Stimulated activated CD4-positive, alpha-beta T cell treated with anti-CD3 and anti-CD28 coated beads, Interleukin-4, amount 100 ng/mL, for 1 hour (primary cell): Measurements from ENCODE around the gene GRAMD2B.
"Not testable (repeated sequence)": the region's sequence is repeated elsewhere in the genome, so short reads cannot be mapped to it uniquely, and the experiment has no call there.

Experiments
- DNase-seq: peaks from one replicate; pipeline ENCODE4 v3.0.0-alpha.2; 2020

The GRAMD2B gene

GRCh38 chr5:126452477-126452876, 29.3 kb downstream of the GRAMD2B start:
- DNase-seq: no peak

GRCh38 chr5:126454081-126454480, 30.9 kb downstream of the GRAMD2B start:
- no peak for DNase-seq

GRCh38 chr5:126454535-126454934, 31.3 kb downstream of the GRAMD2B start:
- DNase-seq: no peak

GRCh38 chr5:126455264-126455663, 32.1 kb downstream of the GRAMD2B start:
- DNase-seq: no peak

- no peak for DNase-seq
Observed at GRCh38 chr5:126455728-126456127, 32.5 kb downstream of the GRAMD2B start.

GRCh38 chr5:126456217-126456820, 33.1 kb downstream of the GRAMD2B start:
- DNase-seq: no peak

GRCh38 chr5:126460459-126460858, 37.2 kb downstream of the GRAMD2B start:
- no peak for DNase-seq

- no peak for DNase-seq
Observed at GRCh38 chr5:126460977-126461376, 37.8 kb downstream of the GRAMD2B start.

DNA sequence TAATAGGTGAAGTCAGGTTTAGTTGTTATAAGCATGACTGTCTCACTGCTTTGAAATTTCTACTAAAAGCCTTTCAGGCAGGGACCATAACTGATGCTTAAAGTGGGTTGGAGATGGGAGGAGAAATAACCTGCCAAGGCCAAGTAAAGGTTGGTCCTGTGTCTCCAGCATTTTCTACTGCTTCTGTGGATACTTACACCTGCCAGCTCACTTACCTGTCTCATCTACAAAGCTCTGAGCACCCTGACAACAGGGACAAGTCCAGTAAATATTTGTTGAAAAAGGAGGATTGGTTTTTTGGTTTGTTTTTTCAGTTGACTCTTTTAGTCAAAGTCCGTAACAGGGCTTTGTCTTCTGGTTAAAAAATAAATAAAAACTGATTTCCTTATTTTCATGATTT, 38.6 kb downstream of the GRAMD2B start:
- no peak for DNase-seq

GRCh38 chr5:126462239-126463014, 39.2 kb downstream of the GRAMD2B start:
- DNase-seq: no peak

DNA sequence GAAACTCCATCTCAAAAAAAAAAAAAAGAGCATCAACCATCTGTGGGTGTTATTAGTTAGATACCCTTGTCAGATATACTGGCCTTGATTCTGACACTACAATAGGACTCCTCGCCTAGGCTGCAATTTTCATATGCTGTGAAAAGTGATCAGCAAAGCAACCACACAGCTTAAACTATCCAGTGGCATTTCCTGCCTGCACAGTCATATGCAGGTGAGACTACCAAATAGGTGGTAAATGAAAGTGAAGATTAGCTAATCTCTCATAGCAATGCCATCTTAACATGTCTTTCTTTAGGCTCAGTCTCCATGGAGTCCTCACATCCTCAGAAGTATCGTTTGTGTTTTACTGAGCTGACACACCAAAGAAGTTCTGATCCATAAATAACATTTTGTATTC, 40.8 kb downstream of the GRAMD2B start:
- DNase-seq: no peak

DNA sequence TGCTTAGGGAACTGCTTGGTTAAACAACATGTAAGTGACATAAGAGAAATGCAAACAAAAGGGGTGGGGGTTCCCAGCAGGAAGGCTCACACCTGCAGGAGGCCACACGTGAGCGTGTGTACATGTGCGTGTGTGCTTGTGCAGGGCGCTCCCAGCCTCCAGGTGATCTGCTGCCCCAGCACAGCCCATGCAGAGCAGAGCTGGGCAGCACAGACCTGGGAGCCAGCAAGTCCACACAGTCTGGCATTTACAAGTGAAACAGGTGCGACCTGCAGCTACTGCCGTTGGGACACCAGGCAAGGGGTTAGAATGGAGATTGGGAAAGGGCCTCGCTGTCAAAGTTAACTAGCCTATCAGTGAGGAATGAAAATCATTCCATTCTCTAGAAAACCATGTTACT, 41.8 kb downstream of the GRAMD2B start:
- no peak for DNase-seq

DNA sequence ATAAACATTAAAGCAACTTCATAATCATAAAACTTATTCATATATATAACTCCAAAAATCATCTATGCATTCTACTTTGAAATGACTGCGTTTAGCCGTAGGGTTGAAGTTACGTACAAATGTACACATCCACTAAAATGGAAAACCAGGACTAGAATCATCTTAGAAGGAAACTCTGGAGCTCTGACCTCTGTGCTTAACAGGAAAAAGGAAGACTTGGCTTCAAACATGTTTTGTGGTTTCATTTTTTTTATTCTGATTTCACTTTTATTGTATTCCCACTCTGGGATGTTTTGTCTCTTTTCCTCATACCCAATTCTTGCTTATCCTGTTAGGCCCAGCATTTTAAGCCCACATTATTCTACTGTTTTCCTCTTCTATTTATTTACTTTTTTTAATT, 44.9 kb downstream of the GRAMD2B start:
- no peak for DNase-seq

DNA sequence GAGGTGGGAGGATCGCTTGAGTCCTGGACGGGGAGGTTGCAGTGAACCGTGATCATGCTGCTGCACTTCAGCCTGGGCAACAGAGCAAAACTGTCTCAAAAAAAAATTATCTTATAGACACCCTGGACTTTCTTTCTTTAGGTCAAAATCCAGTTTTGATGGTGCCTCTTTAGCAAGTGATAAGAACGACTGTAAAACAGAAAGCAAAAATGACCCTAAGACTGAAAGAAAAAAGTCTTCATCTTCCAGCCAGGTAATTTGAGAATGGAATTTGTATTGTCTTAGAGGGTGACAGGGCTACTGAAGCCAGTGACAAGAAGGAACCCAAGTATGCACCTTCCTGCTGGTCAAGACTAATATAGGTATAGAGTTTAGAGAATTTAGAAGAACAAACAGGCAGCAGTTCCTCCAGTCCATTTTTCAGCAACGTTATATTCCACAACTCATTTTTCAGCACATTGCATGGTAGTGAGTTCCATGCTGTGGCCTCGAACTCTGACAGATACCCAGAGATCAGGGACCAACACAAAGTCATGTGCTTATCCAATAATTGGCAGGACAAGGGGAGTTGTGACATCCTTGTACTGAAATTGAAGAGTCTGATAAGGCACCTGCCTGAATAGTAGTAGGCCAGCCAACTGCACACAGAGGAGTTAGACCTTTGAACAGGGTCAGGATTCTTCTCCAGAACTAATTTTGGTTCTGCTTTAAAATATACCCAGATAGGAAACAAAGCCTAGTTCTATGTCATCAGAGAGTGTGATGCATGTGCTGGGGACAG, 46.5 kb downstream of the GRAMD2B start:
- DNase-seq: no peak

- not testable (repeated sequence) for DNase-seq
Observed at GRCh38 chr5:126470529-126470928, 47.3 kb downstream of the GRAMD2B start.

DNA sequence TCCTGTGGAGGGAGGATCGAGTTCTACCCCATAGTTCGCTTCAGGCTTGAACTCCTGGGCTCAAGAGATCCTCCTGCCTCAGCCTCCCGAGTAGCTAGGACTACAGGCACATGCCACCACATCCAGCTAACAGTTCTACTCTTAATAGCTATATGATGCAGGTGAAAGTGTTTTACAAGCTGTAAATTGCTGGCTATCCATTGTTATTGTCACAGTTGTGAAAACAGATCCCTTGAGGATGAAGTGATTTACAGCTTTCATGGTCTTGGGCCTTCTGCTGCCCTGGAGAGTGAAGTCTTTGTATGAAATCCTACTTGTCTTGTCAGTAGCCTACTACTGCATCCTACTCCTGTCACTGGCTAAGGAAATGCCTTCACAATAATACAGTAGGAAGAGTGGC, 48.0 kb downstream of the GRAMD2B start:
- no peak for DNase-seq

DNA sequence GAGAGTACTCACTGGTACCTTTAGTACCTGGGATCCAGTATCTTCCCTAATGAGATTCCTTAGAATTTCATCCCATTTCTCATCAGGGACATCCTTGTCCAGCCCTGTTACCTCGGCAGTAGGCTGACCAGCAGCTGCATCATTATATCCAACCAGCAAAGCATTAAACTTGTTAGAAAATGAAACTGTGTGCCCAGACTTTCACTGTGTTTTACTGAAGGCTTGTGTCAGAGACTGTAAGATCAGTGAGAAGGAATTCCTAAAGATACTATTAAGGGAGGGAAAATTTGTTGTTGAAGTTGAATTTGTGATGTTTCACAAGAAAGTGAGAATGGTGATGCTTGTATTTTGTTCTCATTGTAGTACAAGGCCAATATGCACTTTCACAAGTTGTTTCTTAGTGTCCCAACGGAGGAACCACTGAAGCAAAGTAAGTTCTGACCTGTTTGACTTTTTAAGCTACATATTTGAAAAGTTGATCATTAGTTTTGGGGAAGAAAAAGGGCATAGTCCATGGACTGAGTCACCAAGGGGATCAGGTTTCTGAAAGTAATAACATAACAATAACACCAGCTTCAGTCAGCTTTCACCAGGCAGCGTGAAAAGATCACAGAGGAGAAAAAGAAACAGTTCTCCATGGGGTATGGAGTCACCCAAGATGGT, 48.8 kb downstream of the GRAMD2B start:
- DNase-seq: no peak

DNA sequence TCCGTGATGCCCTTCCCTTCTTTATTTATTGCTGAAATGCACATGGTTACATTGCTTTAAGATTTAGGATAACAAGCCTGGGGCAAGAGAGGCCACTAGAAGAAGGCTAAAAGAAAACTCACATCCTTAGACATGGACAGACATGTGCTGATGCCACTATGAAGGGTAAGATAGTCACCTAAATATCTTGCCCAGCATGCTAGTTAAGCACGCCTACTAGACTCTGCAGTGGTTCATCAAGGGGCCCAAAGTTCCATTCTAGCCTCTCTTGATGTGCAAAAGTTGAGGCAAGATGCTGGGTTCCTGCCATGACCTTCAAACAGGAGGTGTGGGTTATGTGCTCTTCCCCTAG, 49.3 kb downstream of the GRAMD2B start:
- DNase-seq: no peak

GRCh38 chr5:126477294-126478117, 54.3 kb downstream of the GRAMD2B start:
- no peak for DNase-seq

GRCh38 chr5:126479810-126480209, 56.6 kb downstream of the GRAMD2B start:
- no peak for DNase-seq

- no peak for DNase-seq
Observed at GRCh38 chr5:126480824-126481223, 57.6 kb downstream of the GRAMD2B start.

DNA sequence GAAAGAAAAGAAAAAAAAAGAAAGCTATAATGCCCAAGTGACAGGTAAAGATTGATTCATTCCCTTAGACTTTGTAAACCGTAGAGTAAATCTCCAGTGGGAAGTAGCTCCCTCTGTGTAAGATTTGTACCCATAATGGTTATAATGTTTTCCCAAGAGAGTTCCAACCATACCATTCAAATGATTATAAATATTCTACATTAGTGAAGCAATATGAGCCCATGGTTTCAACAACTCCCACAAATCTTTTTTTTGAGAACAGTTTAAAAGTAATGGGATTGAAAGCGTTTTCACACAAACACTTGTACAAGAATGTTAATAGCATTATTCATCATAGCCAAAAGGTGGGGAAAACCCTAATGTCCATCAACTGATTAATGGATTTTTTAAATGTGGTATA, 58.0 kb downstream of the GRAMD2B start:
- no peak for DNase-seq

GRCh38 chr5:126482591-126482990, 59.4 kb downstream of the GRAMD2B start:
- no peak for DNase-seq
